ENCODE measurements around the gene RSBN1. TPM values are rescaled to one million over a fixed set of nuclear protein-coding genes. Genes with fewer than 3 reads are reported as not detected.
A peak's percentile ranks its signal among the peaks of the same experiment; 100 is the strongest.

RSBN1 gene
- total and polyA plus RNA-seq, 9 of the 15 experiments (the other 6 are each of a cell fraction or from before 2014, with no cell fraction given) = 4.5 to 24.3 (median 13.0) TPM

- TF ChIP-seq PKNOX1 (IDR thresholded peaks at IDR 0.05) (peak; percentile 85), E2F8 (IDR thresholded peaks at IDR 0.05; ENCODE audit: low read depth, partially characterized antibody) (peak; percentile 45), KAT7 (CRISPR knock-in tag; IDR thresholded peaks at IDR 0.05; ENCODE audit: borderline replicate concordance) (peak; percentile 59; the same call in 1 of the 2 replicates), PHB2 (IDR thresholded peaks at IDR 0.05; ENCODE audit: low read depth) (no peak), ZKSCAN8 (CRISPR knock-in tag; IDR thresholded peaks at IDR 0.05) (no peak), POLR2AphosphoS2 (IDR thresholded peaks at IDR 0.05; ENCODE audit: low read length) (no peak), POLR2AphosphoS5 (IDR thresholded peaks at IDR 0.05; ENCODE audit: control insufficient read depth, insufficient read depth, low read depth, low read length) (peak; percentile 62), STAT5B (CRISPR knock-in tag; IDR thresholded peaks at IDR 0.05) (no peak), GABPB2 (CRISPR knock-in tag; conservative IDR thresholded peaks at IDR 0.05) (no peak), RERE (CRISPR knock-in tag; IDR thresholded peaks at IDR 0.05; ENCODE audit: borderline replicate concordance) (no peak; the same call in 1 of the 2 replicates), ERF (CRISPR knock-in tag; IDR thresholded peaks at IDR 0.05) (peak; percentile 66; the same call in 1 of the 2 replicates), U2AF1 (optimal IDR thresholded peaks at IDR 0.05; ENCODE audit: low read depth, low read length) (peak; percentile 41), POLR2G (IDR thresholded peaks at IDR 0.05; ENCODE audit: low read depth, low read length) (peak; percentile 98), SP2 (IDR thresholded peaks at IDR 0.05; ENCODE audit: extremely low read depth, low read depth, low read length, poor library complexity, severe bottlenecking) (no peak), SMAD2 (IDR thresholded peaks at IDR 0.05; ENCODE audit: low read depth, low read length) (no peak), ASH1L (IDR thresholded peaks at IDR 0.05; ENCODE audit: borderline replicate concordance, low read depth, partially characterized antibody) (no peak), USF2 (CRISPR knock-in tag; IDR thresholded peaks at IDR 0.05) (no peak)
These were observed at the start of gene RSBN1 (continued) for GRCh38 chr1:113811888-113812660.
